Measurements from ENCODE around the gene ACY1.

The ACY1 gene

DNA sequence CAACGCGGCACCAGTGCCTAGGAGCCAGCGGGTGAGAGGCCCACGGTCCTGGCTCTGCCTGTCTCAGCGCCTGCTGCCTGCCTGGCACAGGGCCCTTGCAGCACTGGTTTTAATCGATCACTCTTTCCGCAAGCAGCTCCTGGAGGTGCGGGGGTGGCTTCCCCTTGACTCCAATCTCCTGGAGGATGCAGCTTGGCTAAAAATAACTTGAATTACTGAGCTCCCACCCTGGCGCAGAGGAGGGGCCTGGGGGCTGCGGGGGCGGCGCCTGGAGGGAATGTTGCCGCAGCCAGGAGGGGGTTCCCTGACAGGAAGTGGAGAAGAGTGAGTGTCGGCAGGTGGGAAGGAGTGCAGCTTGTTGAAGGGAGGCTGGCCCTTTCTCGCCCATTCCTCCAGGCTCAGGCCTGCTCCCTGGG is 22.2 kb downstream of the ACY1 start:
- peak; percentile 41 to 44 for DNase-seq (ENCODE audit: low read depth in 2 of 2)

DNA sequence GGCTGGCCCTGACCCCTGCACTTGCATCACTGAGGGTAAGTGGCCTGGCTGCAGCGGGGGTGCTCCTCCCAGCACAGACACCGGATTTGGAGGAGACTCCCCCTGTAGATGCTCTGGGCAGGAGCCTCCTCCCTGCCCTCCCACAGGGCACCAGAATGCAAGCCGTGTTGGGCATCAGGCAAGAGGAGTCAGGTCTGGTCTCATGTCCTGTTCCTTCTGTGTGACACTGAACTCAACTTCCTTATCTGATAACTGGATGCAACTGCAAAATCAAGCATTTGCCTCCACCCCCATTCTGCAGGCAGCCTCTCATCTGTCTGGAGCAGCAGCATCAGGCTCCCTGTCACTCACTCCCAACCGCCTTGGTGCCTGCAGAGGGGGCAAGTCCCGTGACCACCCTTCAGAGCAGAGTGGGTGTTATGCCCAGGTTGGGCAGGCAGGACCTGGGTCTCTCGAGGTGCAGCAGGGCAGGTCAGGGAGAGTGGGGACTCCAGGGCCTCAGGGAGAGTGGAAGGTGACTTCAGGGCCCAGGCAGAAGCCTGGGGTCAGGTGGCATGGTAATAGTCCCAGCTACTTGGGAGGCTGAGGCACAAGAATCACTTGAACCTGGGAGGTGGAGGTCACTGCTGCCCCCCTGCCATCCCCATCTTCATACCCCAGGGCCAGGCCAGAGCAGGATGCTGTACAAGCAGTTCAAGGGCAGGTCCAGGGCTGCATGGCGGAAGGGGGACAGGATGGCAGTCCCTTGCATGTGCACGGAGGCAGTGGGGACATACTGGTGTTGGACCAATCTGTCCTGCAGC is 22.9 kb downstream of the ACY1 start:
- DNase-seq (ENCODE audit: low read depth in 2 of 2) = no peak

DNA sequence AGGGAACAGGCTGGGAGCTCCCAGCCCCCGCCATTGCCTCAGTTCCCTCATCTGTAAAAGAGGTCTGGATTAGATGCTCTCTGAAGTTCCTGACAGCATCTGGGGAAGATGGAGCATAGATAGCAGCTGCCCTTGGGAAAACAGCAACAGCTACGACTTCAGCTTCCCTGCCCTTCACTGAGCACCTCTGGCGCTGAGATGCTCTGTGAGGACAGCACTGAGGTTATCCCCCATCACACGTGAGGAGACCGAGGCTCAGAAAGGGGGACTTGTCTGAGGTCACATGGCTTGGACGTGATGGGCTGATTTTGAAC is 23.4 kb downstream of the ACY1 start:
- no peak for DNase-seq (ENCODE audit: low read depth in 2 of 2)

DNA sequence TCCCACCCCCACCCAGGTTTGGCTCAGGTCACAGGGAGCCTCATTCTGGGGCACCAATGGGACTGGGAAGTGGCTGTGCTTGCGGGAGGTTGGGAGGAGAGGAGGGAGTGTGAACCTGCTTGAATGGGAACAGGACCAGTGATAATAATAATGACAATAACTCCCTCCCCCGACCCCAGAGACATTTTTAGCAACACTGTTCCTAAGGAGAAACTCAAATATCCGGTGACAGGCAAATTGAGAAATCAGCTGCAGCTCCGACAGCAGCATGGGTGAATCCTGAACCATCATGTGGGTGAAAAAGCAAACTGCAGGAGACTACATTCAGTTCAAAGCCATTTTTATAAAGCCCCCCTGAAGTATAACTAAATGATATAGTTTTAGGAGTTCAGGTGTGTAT is 24.0 kb downstream of the ACY1 start:
- DNase-seq (ENCODE audit: low read depth in 2 of 2) = no peak

DNA sequence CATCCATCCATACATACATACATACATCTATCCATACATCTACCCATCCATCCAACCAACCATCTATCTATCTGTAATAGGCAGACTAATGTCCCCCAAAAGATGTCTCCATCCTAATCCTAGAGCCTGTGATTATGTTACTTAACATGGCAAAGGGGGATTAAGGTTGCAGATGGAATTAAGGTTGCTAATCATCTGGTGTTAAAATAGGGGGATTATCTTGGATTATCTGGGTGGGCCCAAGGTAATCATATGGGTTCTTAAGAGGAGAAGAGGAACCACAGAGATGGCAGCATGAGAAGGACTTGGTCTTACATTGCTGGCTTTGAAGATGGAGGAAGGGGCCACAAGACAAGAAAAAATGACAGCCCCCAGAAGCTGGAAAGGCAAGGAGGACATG is 27.1 kb downstream of the ACY1 start:
- no peak for DNase-seq (ENCODE audit: low read depth in 2 of 2)

DNA sequence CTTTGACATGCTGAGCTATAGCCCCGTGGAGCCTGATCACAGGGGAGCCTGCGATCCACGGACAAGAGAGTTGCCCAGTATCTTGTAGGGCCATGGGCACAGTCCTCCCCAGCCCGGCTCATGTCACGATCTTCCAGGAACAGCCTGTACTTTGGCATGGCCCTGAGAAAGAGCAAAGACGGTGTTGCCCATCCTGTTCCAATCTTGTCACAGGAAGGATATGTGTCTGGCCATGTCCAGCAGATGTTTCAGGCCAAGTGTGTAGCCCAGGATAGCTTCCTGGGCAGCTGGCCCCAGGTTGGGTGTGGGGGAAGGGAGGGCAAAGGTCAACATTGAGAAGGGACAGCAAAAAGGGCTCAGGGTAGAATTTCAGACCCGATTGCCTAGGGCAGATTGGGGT is 29.4 kb downstream of the ACY1 start:
- DNase-seq (ENCODE audit: low read depth in 2 of 2) = no peak

DNA sequence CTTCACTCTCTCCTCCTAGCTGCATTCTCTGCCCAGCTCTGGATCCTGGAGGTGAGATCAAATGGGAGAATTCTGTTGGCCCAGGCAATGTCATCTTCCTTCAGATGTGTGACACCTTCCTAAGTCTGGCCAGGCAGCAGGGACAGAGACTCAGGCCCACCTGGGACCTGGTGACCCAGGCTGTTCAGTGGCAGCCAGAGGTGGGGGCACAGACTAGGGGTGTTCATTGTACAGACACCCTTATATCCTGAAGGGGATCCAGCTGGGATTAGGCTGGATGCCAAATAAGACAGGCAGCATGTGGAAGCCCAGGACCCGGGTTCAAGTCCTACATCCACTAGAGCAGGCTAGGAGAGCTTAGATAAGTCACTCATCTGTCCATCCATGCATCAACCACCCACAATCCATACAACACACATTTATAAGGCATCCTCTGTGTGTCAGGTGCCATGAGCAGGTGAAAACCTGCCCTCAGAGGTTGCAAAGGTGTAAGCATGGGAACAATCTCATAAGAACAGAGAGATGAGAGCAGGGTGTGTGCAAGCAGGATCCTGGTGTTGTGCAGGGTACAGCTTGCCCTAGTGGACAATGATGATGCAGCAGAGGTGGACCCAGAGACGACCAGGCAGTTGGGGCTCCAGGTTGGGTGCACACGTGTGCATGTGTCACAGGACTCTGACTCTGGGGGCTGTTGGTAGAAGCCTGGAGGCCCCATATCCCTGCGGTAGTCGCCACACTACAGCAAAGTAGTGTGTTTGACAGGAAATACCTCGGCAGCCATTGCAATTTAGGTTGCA is 30.7 kb downstream of the ACY1 start:
- DNase-seq (ENCODE audit: low read depth in 2 of 2) = no peak

DNA sequence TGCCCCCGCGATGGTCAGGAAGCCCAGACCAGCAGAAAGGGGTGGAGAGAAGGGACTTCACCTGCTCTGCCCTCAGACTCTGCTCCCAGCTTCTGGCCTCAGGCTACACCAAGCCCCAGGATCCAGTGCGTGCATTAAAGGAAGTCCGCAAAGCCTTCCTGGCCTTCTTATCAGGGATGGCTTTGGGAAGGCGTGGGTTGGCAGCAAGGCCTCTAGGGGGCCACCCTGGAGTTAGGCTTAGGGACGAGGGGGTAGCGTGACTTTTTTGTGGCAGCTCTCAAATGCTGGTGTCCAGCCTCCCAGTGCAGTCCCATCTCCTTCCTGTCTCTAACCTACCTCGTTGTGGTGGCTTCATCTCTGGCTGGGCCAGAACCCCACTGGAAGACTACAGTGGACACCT is 31.3 kb downstream of the ACY1 start:
- DNase-seq (ENCODE audit: low read depth in 2 of 2) = no peak

DNA sequence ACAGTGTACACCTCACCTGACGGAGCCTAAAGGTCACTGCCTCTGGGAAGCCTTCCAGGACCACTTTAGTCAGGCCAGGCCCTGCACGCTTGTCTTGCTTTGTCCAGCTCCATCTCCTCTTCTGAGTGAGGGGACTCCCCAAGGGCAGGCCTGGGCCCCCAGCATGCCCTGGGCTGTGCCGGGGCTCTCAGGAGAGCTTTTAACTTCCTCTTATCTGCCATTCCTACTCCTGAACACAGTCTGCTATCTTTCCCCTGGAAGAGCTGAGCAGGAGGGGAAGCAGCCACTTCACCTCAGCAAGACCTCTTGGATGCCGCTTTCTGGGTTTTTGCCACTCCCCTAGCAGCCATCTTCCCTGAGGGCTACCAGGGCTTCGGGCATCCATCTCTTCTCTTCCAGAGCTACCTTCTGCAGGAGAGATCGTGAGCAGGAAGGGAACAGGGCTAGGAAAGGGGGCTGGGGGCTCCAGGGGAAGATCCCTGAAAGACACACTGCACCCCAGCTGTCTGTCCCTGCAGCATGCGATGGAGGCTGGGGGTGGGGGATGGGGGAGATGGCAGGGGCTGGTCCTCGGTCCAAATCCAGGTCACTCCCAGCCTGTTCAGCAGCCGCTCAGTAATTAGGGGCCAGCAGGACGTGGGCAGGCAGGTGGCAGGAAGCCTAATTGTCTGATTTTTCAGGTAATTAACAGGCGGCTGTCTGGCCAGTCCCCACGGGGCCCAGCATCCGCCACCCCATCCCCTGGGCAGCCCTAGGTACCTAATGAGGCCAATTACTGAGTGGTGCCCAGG is 32.3 kb downstream of the ACY1 start:
- no peak for DNase-seq (ENCODE audit: low read depth in 2 of 2)

DNA sequence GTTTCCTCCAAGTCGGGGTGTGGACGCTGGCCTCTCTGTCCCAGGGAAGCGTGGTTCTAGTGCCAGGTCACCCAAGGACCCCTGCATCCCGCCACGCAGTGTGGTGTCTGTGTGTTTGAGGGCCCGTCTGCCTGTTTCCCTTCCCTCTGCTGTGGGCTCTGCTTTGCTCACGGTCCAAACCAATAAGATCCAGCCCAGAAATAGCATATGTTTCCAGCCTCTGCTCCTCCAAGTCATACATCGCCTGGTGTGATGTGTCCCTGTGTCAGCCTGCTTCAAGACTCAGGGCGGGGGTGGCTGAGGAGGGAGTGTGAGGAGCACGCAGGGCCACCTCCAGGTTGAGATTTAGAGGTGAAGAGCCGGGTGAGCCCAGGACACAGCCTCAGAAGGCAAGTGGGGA is 34.3 kb downstream of the ACY1 start:
- DNase-seq (ENCODE audit: low read depth in 2 of 2) = no peak

DNA sequence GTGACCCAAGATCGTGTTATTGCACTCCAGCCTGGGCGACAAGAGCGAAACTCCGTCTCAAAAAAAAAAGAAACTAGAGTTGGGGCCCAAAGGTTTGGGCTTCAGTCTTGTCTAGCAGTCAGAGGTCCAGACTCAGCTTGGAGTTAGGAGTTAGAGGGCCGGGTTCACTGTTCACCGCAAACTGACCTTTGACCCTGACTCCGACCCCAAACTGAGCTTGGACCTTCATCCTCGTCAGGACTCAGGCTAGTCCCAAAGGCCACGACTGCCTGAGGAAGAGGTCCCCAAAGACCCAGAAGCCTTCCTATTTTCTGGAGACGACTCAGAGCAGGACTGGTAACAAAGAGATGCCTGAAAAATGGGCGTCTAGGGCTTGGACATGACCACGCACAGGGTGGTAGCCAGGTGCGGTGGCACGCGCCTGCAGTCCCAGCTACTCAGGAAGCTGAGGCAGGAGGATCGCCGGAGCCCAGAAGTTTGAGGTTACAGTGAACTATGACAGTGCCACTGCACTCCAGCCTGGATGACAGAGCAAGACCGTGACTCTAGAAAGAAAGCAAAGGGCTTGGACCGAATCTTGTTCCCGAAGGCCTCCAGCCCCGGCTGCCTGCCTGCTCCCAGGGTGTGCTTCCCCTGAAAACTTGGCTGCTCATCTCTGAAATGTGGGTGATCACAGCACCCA is 35.1 kb downstream of the ACY1 start:
- no peak for DNase-seq (ENCODE audit: low read depth in 2 of 2)

DNA sequence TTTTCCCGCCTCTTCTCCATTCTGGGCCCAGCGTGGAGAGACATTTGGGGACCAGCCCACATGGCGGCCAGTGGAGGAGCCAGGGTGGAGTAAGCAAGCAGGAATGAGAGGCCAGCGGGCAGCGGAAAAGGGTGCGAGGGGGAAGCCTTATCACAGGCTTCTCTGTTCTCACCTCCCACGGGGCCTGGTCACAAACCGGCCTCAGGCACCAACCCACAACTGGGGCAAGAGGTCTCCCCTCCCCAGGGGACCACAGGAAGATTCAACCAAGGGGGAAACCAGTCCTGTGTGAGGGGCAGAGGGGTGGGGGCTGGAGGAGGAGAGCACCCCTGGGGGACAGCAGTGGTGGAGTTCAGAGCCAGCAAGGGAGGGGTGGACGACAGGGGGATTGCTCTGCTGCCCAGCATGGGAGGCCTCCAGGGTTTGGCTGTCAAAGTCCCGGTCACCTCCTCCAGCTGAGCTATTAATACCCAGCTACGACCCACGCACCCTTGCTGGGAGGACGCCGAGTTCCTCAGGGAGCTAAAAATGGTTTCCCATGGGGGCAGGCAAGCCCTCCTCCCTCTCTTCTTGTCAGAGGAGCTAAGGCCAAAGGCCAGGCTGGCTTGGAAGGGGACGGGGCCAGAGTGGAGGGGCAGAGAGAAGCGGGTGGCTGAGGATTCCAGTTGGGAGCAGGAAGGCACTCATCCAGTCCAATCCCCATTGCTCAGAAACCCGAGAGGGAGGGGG is 36.2 kb downstream of the ACY1 start:
- DNase-seq (ENCODE audit: low read depth in 2 of 2) = no peak

DNA sequence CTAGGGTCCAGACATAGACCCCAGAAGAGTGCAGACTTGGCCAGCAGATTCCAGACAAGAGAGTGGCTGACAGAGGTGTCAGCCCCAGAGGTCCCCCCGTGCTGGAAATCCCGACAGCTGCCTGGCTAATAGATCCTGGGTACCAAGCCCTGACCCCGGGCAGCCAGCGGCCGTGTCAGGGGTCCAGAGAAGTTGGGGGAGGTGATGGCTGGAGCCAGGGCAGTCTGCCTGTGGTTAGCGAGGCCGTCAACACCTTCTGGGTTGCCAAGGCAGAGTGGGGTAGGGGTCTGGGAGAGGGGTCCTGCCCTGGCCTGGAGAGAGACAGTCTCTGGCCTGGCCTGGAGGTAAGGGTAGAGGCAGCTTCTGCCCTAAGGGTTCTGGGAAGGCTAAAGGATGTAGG is 37.5 kb downstream of the ACY1 start:
- DNase-seq (ENCODE audit: low read depth in 2 of 2) = no peak

DNA sequence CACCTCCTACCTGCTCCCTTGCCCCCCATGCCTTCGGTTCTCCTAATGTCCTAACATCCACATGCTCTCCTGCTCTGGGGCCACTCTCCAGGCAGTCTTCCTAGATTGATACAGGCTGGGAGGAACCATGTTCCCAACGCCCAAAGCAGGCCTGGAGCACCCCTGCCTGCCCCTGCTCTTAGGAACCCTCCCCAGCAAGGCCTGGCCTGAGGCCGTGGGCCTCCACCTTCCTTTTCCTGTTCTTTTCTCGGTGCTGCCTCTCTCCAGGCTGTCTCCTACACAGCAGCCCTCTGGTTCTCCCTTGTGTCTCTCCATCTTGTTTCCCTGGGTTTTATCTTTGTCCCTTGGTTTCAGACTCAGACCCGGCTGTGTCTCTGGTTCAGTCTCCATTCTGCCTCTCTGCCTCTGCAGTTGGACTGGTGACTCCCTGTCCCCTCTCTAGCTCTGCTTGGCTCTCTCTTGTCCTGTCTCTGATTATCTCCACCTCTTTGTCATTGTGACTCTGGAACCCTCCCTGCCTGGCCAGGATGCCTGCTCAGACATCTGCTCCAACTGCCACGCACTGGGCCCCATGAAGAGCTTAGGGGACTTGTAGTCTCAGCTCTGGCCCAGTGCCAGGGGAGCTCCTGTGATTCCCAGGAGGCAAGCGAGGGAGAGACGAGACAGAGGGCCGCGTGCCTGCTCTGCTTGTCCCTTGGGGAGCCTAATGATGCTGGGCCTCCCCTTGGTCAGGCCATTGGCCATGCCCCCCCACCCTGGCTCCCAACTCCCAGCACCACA is 38.3 kb downstream of the ACY1 start:
- no peak for DNase-seq (ENCODE audit: low read depth in 2 of 2)

DNA sequence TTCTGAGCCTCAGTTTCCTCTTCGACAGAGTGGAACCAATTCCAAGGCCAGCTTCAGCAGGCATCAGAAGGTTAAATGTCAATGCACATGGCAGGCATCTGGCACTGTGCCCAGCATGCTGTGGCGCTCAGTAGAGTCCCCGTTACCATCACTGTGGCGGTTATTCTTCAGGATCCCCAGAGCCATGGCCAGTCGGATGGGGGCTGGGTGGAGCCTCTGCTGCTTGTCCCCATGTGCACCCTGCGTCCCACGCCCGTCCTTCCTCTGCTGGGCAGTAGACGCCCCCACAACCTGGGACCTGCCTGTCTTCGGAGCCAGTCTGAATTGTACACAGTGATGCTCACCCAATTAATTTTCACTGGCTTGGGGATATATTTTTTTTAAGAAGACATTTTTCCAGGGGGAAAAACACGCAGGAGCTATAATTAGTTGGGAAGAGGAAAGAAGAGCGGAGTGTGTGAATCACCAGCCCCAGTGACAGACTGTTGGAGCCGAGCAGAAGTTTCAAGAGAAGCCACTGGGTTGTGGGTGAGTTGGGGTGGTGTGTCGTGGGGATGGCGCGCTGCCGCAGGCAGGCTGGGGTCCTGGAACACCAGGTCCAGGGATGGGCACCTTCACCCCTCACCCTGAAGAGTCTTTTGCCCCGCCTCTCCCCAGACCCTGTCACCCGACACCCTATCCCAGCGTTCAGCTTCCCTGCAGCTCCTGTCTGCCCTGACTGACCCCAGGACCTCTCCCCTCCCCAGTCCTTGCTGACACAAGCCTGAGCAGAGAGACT is 39.2 kb downstream of the ACY1 start:
- DNase-seq (ENCODE audit: low read depth in 2 of 2) = no peak

DNA sequence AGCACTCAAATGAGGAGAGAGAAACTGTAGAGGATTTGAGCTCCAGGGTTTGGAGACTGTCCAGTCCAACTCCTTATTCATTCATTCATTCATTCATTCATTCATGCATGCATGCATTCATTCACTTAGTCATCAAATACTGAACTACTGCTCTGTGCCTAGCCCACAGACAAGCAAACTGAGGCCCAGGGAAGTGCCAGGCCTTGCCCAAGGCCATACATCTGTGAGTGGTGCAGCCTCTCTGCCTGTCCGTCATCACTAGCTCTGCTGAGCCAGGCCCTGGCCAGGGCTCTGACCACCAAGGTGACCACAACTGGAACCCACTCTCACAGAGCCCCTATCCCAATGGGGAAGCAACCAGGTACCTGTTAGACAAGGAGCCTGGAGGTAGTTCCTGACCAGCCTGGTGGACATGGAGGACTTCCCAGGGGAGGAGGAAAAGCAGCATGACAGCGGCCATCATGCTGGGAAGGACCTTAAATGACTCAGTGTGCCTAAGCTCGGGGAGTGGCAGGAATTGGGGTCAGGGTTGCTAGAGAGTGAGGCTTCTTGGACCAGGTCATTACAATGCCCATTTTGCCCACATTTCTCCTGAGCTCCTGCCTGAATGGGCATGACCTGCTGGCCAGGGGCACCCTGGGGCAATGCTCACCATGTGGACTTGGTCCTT is 39.9 kb downstream of the ACY1 start:
- DNase-seq (ENCODE audit: low read depth in 2 of 2) = no peak

DNA sequence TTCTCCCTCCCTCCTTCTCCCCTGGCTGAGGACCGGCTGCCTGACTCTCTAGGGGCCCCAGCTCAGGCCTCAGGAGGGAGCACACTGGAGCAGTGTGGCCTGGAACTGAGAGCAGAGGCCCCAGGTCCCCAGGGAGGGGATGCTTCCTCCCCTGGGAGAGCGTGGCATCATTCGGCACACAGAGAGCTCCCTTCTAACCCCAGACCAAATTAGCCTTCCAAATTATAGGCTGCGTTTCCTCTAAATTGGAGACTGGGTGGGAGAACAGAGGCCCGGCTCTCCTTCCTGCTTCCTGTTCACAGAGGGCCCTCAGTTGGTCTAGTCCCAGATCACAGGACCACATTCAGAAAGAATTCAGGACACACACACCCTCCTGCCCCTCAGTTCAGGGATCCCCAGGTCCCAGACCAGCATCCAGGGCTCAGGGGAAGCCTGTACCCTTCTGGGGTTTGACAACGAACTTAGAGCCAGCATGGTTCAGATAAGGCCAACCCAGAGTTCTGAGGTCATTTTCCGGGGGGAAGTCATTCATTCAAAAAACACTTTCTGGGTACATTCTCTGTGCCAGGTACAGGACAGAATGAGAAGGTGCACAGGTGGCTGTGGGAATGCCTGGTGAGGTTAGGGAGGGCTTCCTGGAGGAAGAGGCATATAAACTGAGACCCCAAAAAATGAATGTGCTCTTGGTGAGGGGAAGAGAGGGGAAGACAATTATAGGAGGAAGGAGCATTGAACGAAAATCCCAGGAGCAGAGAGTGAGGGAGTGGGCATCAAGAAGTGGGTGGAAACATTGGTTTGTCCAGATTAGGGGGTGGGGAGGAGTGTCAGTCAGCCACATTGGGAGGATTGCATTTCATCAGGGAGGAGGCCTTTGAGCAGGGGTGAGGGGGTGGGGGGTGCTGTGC is 40.8 kb downstream of the ACY1 start:
- DNase-seq (ENCODE audit: low read depth in 2 of 2) = no peak

DNA sequence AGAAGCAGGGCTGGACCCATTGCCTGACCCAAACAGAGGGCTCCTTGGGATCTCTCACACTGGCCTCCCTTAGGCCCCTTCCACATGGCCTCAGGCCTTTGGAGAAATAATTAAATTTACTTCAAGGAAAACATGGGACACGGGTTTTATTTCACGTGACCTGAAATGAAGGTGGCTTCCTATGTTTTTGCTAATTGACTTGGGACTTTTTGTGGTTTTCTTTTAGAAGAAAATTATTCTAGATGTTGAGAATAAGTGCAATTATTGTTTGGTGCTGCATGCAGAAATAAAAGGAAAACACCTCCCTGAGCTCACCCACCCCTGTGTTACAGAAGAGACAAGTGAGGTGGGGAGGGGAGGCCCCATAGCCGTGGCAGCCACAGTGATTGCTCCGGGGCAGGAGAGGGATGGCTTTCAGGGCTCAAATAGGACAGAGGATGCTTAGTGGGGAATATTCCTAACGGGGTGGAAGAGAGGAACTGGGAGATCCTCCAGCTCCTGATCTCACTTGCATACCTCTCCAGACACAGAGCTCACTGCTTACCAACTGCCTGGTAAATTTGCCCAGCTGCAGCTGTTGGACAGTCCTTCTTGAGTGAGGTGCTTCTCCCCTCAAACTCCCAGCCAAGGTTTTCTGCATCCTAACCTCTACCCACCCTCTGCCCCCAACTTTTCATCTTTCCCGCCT is 41.6 kb downstream of the ACY1 start:
- DNase-seq (ENCODE audit: low read depth in 2 of 2) = no peak
